ENCODE data around the gene CFAP74.
"Not testable (repeated sequence)": the region's sequence is repeated elsewhere in the genome, so short reads cannot be mapped to it uniquely, and the experiment has no call there.

The CFAP74 gene

DNA sequence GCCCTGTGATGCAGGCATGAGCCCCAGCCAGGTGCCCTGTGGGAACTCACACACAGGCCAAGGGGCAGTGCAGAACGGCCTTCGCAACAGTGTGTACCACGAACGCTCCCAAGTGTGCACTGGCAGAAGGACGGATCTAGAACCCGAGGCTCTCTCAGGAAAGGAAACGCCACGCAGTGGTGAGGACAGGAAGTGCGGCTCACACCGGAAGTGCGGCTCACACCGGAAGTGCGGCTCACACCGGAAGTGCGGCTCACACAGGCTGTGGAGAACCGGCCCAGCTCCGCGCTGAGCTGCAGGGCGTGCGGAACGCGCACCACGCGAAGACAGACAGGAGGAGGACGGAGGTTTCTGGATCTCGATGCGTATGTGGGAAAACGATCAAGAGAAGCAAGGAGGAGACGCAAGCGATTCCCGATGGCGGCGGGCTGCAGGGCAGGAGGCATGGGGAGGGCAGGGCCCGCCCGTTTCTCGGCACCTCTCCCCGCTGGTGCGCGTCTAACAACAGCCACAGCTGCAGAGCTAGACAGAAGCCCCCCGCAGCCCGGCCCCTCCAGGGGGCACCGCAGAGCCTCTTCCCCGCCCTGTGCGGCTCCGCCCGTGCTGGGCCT, 48.6 kb downstream of the CFAP74 start:
- DNase-seq (ENCODE audit: low read depth in 1 of 2, low spot score in 1 of 2) = no peak

DNA sequence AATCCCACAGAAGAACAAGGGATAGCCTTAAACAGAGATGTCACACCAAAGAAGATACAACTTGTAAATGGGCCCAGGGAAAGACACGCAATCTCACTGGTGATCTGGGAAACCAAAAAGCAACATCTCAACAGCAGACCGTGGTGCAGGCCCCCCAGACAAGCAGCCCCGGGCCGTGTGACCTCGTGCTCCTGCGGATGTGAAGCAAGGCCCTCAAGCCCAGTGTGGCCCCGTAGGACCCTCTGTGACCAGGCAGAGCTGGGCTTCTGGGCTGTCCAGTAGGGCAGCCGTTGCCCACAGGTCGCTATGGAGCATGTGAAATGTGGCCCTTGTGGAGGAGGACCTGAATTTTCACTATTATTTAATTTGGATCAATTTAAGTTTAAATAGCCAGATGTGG, 49.6 kb downstream of the CFAP74 start:
- no peak for DNase-seq (ENCODE audit: low read depth in 1 of 2, low spot score in 1 of 2)

GRCh38 chr1:1950940-1951339, 52.6 kb downstream of the CFAP74 start:
- DNase-seq (ENCODE audit: low read depth in 1 of 2, low spot score in 1 of 2) = no peak

GRCh38 chr1:1948783-1949182, 54.8 kb downstream of the CFAP74 start:
- DNase-seq (ENCODE audit: low read depth in 1 of 2, low spot score in 1 of 2) = no peak

DNA sequence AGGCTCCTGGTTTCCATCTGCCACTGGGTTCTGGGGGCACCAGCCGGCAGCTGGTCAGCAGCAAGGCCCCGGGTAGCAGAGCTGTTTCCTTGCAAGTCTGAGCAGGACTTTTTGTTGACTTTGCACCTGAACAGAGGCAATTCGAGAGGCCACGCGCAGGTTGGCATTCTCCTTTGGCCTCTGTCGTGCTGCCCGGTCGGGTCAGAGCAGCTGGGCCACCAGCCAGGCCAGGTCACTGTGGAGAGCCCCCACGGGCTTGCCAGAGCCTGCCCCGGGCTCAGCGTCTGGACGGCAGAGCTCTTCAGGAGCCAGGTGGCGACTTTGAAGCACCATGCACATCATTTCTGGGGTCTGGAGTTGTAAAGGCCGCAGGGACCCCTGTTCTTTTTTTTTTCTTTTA, 56.1 kb downstream of the CFAP74 start:
- DNase-seq (ENCODE audit: low read depth in 1 of 2, low spot score in 1 of 2) = no peak

- no peak for DNase-seq (ENCODE audit: low read depth in 1 of 2, low spot score in 1 of 2)
Measured at GRCh38 chr1:1946540-1946939, 57.0 kb downstream of the CFAP74 start.

GRCh38 chr1:1945782-1946393, 57.7 kb downstream of the CFAP74 start:
- DNase-seq (ENCODE audit: low read depth in 1 of 2, low spot score in 1 of 2) = no peak

GRCh38 chr1:1943834-1944570, 59.6 kb downstream of the CFAP74 start:
- peak; percentile 35 to 37 for DNase-seq (ENCODE audit: low read depth in 1 of 2, low spot score in 1 of 2)

DNA sequence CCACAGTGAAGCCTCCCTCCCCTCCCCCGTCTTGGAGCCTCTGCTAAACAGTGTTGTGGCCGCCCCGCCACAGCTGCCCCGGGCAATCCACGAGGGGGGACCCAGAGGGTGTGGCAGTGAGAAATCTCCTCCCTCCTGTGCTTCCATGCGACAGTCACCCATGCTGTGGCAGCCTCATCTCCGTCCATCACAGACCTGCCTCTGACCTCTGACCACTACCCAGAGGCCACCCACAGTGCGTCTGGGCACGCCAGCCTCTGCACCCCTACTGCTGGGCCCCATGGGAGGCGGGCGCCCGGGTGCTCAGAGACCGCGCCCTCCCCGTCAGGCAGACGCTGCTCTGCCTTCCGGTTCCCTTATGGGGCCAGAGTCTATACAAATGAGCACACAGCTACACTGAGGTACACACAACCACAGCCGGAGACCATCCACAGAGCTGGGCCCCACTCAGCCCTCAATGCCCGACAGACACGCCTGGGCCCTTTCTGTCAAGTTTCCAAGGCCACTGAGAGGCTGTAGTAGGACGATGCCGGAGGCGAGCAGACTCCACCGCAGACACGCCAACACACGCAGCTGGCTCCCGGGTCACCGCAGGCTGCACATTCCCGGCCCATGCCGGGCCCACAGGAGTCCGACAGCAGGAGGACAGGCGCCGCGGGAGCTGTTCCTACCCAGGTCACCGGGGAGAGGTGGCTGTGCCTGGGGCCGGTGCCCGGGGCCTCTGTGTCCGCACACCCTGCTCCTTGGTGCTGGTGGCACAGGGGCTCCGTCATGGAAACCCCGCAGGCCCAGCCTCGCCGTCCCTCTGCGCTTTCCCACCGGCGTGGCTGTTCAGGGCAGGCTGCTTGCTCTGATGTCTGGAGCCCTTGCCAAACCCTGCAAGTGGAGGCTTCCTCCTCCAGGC, 60.6 kb downstream of the CFAP74 start:
- DNase-seq (ENCODE audit: low read depth in 1 of 2, low spot score in 1 of 2) = no peak

DNA sequence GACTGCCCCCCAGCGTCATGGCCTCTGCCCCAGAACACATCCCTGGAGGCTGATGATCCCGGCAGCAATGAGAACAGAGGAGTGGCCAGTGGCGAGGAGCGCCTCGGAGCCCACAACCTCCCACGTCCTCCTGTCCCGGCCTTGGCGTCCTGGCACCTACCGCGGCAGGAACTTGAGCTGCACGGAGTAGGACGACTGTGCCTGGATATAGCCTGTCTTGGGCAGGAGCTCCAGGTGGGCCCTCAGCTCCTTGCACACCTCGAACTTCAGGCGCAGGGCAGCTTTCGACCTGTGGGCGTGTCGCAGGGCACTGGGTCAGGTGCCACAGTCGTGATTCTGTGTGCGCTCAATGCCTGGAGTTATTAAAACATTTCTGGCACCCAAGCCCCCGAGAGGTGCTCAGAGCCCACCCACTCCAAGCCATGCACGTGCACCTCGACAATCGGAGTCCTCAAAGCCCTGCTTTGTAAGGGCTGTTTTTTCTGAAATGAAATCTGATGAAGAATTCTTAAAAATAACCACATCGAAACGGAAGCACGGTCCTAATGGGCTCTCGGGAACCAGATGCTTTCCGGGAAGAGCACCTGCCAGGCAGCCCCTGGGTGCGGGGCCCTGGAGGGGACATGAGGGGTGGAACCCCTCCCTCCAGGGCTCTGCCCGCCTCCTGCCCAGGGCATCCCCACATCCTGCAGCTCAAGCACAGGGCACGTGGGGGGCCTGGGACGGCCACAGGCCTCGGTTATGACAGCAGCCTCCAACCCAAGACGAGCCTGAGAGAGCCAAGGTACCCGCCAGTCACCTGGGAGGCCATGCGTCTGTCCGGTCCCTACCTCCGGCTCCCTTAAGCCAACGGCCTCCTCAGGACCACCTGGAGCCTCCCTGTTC, 61.5 kb downstream of the CFAP74 start:
- DNase-seq (ENCODE audit: low read depth in 1 of 2, low spot score in 1 of 2) = no peak

GRCh38 chr1:1941211-1941841, 62.3 kb downstream of the CFAP74 start:
- no peak for DNase-seq (ENCODE audit: low read depth in 1 of 2, low spot score in 1 of 2)

DNA sequence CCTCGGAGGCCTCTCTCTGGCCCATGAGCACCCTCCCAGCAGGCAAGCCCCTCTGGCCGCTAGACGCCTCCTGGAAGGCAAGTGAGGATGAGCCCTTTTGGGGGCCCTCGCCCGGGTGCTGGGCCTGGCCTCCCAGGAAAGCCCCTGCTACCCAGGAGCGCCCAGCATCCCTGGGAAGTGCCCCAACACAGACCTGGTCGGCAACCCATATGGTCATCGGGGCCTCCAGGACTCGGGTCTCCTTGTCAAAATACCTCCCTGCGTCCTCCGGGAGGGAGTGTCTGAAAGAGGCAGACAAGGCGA, 63.5 kb downstream of the CFAP74 start:
- DNase-seq (ENCODE audit: low read depth in 1 of 2, low spot score in 1 of 2) = no peak

DNA sequence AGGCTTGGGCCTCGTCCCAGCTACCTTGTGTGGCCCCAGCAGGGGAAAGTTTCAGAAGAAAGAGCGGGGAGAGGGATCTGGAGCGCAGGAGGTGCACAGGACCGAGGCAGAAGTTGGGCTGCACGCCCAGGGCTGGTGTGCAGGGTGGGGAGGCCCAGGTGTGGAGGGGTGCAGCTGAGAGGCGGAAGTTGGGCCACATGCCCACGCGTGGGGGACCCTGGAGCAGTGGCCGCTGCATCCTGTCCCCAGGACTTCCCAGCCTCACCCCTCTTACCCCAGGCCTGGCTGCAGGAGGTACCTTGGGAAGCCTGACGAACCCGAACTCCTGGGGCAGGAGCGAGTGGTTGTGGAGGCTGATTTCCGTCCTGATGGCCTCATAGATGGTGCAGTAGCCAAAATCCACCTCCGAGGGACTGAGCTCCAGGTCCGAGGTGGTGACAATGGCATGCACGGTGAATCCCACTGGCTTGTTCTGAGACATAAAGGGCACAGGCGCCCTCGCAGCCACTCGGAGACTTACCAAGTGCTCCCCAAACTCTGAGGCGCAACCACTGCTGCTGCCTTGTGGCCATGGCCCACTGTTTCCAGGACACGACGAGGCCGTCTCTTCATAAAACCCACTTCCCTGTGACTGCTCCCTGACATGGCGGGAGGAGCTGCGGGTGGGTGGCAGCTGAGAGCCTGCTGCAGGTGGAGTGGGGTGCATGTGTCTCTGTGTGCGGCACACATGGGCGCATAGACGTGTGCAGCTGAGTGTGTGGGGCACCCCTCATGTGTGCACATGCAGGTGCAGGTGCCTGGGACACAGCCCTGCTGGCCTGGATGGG, 64.1 kb downstream of the CFAP74 start:
- DNase-seq (ENCODE audit: low read depth in 1 of 2, low spot score in 1 of 2) = no peak

GRCh38 chr1:1938613-1939295, 64.8 kb downstream of the CFAP74 start:
- DNase-seq (ENCODE audit: low read depth in 1 of 2, low spot score in 1 of 2) = no peak

DNA sequence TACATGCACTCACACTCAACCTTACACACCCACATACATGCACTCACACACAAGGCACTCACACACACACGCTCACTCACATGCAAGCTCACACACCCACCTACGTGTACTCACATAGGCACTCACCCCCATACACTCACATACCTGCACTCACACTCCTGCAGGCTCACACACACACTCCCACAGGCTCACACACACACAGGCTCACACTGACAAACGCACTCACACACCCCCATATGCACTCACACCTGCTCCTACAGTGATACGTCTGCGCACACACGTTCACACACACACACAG, 65.4 kb downstream of the CFAP74 start:
- DNase-seq (ENCODE audit: low read depth in 1 of 2, low spot score in 1 of 2) = no peak

DNA sequence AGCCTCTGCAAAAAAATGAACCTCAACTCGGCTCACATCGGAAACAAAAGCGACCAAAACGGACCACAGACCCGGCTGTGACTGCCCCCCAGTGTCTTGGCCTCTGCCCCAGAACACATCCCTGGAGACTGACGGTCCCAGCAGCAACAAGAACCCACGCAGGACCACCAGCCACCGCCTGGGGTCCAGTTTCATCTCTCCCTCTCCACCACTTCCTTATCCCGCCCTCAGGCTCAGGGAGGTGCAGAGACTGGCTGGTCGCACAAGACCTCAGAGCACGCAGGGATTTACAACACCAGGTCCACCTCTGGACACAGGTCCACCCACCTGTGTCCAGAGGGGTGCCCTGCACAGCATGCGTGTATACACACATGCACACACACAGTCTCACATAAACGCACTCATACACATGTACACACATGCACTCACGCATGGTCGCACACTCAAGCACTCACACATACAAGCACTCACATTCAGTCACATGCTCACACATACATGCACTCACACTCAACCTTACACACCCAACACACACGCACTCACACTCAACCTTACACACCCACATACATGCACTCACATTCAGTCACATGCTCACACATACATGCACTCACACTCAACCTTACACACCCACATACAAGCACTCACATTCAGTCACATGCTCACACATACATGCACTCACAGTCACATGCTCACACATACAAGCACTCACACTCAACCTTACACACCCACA, 65.9 kb downstream of the CFAP74 start:
- DNase-seq (ENCODE audit: low read depth in 1 of 2, low spot score in 1 of 2) = no peak

DNA sequence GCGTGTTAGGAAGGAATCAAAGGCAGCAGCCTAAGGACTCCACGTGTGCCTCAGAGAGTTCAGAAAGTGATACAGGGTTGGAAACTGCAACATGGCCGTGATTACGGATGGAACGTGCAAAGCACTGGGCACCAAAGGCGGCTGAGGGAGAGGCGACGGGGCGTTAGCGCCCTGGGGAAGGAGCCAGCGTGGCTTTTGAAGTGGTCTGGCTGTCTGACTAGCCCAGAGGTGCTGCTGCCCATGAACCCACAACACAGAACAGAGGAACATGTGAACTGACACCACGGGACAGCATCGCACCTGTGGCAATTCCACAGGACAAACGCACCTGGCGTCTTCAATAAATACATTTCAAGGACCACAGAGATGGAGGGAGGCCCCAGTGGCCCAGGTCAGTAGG, 66.5 kb downstream of the CFAP74 start:
- no peak for DNase-seq (ENCODE audit: low read depth in 1 of 2, low spot score in 1 of 2)

DNA sequence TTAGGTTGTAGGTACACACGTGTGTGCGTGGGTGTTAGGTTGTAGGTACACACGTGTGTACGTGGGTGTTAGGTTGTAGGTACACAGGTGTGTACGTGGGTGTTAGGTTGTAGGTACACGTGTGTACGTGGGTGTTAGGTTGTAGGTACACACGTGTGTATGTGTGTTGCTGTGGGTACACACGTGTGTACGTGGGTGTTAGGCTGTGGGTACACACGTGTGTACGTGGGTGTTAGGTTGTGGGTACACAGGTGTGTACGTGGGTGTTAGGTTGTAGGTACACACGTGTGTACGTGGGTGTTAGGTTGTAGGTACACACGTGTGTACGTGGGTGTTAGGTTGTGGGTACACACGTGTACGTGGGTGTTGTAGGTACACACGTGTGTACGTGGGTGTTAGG, 68.7 kb downstream of the CFAP74 start:
- DNase-seq (ENCODE audit: low read depth in 1 of 2, low spot score in 1 of 2) = not testable (repeated sequence)

All from activated T-helper 1 cell treated with anti-CD3 and anti-CD28 coated beads, Interleukin-2, amount 50 U/mL, for 16 hours (primary cell).